HS-5 (cell line): ENCODE measurements around the gene LAPTM5.

Source experiments
- DNase-seq: peaks from one replicate; pipeline ENCODE4 v3.0.0-alpha.2; 2012; ENCODE audit warnings: low read depth

Gene LAPTM5

GRCh38 chr1:30728832-30729638 lies 28.5 kb downstream of the LAPTM5 start:
- no peak for DNase-seq

- no peak for DNase-seq
These were observed 29.2 kb downstream of the LAPTM5 start for GRCh38 chr1:30728340-30728739.

DNA sequence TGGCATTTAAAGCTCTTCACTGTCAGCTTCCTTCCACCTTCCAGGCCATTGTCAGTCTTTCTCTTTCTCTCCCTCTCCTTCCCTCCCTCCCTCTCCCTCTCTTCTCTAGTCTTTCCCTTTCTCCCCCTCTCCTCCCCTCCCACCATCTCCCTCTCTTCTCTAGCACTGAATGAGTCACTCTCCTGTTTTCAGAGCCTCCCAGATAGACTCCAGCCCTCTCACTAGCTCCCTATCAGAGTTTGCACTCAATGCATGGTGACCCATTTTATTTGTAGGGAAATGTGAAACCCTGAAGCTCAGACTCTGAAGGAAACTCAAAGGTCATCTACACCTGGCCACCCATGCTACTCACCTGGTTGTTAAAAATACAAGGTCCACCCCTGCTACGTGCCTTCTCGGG lies 29.8 kb downstream of the LAPTM5 start:
- no peak for DNase-seq

DNA sequence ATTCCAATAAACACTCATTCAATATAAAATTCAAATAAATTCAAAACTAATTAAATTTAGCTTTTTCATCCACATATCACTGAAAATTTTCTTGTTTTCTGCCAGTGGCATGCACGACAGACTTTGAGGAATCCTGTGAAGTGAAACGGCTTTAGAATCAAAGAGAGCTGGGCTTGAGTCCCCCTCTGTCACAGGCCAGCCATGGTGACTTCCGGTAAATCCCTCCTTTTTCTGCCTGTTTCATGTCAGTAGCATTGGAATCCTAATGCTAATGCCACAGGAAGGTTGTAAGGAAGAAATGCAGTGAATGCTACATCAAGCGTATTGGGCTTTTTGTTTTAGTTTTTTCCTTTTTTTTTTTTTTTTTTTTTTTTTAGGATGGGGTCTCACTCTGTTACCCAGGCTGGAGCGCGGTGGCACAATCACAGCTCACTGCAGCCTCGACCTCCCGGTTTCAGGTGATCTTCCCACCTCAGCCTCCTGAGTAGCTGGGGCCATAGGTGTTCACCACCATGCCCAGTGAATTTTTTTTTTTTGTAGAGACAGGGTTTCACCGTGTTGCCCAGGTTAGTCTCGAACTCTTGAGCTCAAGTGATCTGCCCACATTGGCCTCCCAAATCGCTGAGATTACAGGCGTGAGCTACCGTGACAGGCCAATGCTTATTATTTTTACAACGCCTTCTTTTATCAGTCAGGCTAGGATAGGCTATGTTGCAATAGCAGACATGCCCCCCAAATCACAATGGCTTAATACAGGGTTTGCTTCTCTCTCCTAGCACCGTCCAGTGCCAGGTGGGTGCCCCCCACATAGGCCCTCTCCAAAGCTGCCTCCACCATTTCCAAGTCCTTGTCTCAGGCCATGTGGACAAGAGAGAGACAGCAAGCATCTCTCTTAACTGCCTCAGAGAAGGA lies 30.5 kb downstream of the LAPTM5 start:
- no peak for DNase-seq

DNA sequence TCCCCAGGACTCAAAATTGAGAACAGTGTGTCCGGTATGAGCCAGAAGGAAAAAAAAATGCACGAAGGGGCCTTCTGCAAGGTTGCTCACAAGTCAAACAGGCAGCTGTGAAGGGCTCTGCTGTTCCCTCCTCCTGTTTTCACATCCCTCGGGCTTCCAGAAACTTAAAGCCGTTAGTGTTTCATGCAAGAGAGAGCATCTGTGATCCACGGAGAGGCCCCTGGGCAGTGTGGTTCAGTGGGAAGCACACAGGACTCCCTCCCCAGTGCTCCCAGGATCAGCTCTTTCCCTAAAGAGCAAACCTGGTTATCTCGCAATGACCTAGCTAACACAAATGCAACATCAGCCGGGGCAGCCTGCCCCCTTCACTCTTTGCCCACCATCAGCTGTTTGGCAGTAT lies 31.3 kb downstream of the LAPTM5 start:
- no peak for DNase-seq

GRCh38 chr1:30725450-30726095 lies 32.0 kb downstream of the LAPTM5 start:
- DNase-seq: no peak

DNA sequence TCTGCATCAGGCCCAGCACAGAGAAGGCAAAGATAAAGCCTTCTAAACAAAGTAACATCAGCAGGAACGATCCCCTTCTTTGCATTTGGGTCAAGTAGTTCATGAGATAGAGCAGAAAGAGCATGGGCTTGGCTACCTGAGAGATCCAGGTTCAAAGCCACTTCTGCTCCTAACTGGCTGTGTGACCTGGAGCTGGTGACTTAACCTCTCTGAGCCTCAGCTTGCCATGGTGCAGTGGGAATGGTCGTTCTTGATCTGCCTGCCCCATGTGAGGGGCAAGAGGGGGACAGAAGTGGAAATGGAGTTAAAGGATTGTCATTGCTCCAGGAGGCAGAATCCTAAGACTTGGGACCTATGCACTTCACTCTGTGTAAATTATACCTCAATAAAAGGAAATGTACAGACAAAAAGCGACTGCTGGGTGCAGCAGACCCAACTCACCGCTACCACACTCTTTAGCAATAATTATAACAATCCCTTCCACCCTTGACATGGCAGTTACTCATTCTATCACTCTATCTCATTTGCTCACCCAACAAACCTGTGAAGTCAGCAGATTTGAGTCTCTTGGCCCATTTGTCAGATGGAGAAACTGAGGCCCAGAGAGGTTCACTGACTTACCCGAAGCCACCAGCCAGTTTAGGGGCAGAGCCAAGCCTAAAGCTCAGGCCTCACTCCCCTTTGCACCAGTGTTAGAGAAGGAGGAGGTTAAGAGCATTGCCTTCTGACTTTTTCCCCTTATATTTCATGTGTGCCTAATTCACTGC lies 32.7 kb downstream of the LAPTM5 start:
- DNase-seq: no peak

DNA sequence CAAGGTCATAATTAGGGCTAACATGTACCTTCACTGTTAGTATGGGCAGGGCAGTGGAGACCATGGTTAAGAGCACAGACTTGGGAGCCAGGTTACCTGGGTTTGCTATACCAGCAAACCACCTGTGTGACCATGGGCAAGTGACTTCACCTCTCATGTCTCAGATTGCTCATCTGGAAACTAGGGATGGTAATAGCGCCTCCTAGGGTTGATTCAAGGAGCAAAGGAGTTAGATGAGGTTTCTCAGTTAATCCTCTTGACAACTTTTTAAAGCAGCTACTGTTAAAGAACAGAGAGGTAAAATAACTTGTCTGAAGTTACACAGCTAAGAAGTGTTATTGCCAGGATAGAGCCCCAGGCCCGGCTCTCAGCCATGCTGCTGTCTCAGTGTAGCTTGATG lies 33.4 kb downstream of the LAPTM5 start:
- DNase-seq: no peak

- no peak for DNase-seq
These were observed 34.2 kb downstream of the LAPTM5 start, which contains the start of gene MATN1 for GRCh38 chr1:30723331-30723755. Gene MATN1, minus strand, starts transcription at chr1:30723585. Its CDS starts 34 bp downstream, at chr1:30723551.

GRCh38 chr1:30721812-30722537 lies 35.6 kb downstream of the LAPTM5 start:
- no peak for DNase-seq

DNA sequence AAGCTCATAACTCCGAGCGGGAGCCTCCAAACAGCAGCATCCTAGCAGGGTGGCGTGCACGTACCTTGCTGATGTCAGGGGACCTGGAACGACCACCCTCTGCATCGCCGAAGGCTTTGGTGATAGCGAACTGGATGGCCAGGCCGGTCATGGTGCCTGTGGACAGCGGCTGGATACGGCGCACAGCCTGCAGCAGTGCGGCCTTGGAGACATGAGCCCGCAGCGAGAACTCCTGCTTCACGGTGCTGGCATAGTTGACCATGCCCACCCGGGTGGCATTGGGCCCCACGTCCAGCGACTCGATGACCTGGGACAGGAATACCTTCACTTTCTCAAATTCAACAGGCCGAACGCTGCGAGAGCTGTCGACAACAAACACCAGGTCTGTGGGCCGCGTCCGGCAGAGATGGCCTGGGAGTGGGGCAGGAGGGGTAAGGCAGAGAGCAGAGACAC lies 36.2 kb downstream of the LAPTM5 start:
- no peak for DNase-seq

DNA sequence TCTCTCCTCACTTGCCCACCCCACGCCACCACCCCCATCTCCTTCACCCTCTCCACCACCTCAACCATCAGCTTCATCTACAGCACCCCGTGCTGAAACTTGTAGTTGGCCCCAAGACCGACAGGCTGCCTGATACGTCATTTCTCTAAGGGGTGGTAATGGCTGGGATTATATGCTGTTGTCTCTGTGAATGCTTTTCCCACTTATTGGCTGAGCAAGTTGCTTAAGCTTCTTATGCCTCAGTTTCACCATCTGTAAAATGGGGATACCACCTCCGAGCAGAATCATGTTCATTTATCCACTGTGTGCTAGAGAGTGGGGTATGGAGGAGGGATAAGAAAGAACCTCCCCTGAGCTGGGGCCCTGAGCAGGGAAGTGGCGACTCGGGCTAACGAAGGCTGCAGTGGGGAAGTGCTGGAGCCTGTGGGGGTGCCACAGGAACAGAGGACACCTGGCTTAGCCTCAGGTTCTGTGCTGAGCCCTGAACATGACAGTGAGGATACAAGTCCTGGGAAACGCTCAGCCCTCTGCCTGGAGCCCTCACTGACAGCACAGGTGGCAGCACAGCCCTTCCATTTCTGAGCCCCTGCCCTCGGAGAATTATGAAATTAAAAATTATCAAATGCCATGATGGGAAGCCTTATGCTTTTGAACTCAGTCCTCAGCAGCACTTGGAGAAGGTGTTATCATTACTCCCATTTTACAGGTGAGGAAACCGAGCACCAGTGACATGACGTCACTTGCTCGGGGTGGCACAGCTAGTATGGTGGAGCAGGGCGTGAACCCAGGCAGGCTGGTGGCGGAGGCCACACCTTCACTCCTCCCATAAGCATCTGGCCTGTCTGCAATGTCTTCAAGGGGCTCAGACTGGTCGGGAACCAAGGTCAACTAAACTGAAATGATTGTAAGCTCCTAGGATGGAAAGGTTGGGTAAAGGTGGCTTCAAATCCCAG lies 37.0 kb downstream of the LAPTM5 start:
- DNase-seq: no peak

GRCh38 chr1:30719406-30720270 lies 37.9 kb downstream of the LAPTM5 start:
- DNase-seq: no peak

- peak; percentile 81 for DNase-seq
These were observed 38.8 kb downstream of the LAPTM5 start for GRCh38 chr1:30718636-30719405.

GRCh38 chr1:30718091-30718635 lies 39.4 kb downstream of the LAPTM5 start:
- peak; percentile 81 for DNase-seq

- DNase-seq: no peak
These were observed 40.9 kb downstream of the LAPTM5 start for GRCh38 chr1:30716646-30717045.

DNA sequence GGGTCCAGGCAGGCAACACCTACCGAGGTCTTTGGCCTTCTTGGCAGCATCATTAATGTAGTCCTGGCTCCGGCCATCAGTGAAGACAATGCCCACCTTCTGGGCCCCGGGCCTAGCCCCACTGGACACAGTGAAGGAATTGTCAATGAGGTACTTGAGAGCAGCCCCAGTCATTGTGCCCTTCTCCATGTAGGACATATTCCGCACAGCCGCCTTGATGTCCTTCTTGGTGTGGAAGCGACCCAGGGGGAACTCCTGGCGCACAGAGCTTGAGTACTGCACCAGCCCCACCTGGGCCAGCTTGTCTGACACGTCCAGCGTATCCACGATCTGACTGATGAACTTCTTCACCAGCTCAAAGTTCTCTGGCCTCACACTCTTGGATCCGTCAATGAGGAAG lies 41.7 kb downstream of the LAPTM5 start:
- DNase-seq: no peak

DNA sequence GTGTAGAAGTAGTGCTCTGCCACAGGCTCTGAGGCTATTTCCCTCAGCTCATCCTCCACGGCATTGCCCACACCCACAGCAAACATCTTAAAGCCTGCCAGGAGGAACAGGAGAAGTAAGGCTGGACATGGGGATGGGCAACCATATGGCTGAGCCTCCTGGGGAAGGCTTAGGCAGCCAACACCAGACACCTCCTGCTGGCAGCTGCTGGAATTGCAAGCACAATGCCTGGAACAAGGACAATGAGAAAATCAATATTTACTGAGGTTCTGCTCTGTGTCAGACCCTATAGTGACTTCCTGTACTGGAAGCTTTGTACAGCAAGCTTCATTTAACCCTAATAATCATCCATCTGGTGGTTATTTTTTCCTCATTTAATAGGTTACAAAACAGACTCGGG lies 42.4 kb downstream of the LAPTM5 start:
- no peak for DNase-seq
